GM12892 (cell line): Measurements from ENCODE around the gene STC2.

Experiments used
- POLR2A ChIP-seq: IDR thresholded peaks from 2 replicates; pipeline ENCODE4 v1.6.1; 2011; ENCODE audit warnings: low read depth, low read length, control low read depth
- POLR2AphosphoS5 ChIP-seq: IDR thresholded peaks from 2 replicates; pipeline ENCODE4 v1.6.1; 2011; ENCODE audit warnings: low read depth, low read length, control low read depth
- TAF1 ChIP-seq: IDR thresholded peaks from 2 replicates; pipeline ENCODE4 v1.6.1; 2011; ENCODE audit warnings: low read depth, mild to moderate bottlenecking, control low read depth, low read length, borderline replicate concordance

GRCh38 chr5:173291722-173292658 lies 36.2 kb downstream of the STC2 start:
- TF ChIP-seq POLR2AphosphoS5 (no peak), POLR2A (no peak), TAF1 (no peak)
